ENCODE measurements around the gene ZFYVE16. TPM values are rescaled to one million over a fixed set of nuclear protein-coding genes. Genes with fewer than 3 reads are reported as not detected.
"Not testable (repeated sequence)": the region's sequence is repeated elsewhere in the genome, so short reads cannot be mapped to it uniquely, and the experiment has no call there.

Gene ZFYVE16
- total RNA-seq, 1 experiment from 2014 or later = 41.2 TPM

- no peaks in the 10 kb centered on the region for H4K20me1 ChIP-seq (ENCODE audit: insufficient read depth, low read depth, low read length)
- H3K4me3 ChIP-seq (ENCODE audit: low read length) = no peak overlapping the region
- H3K4me2 ChIP-seq (ENCODE audit: low read depth, low read length, poor library complexity, severe bottlenecking) = no peak overlapping the region
- DNase-seq = no peak
- H3K36me3 ChIP-seq (ENCODE audit: insufficient read depth, low read length) = peaks cover 60% of the 10 kb centered on the region
- H3K4me1 ChIP-seq (ENCODE audit: low read length) = no peaks in the 10 kb centered on the region
- H2AFZ ChIP-seq (ENCODE audit: low read length) = no peak overlapping the region
- no peak overlapping the region for H3K27ac ChIP-seq (ENCODE audit: low read length)
- H3K9me2 ChIP-seq (replicated peaks; ENCODE audit: insufficient read depth, low read length) = no peaks in the 10 kb centered on the region
- H3K27me3 ChIP-seq (ENCODE audit: low read length) = no peaks in the 10 kb centered on the region
- H3K9me3 ChIP-seq (ENCODE audit: low read length) = peaks cover 4% of the 10 kb centered on the region; the same call in 1 of the 2 replicates
- no peak overlapping the region for H3K9ac ChIP-seq (ENCODE audit: low read length)
- no peaks in the 10 kb centered on the region for H3K79me2 ChIP-seq (ENCODE audit: low read length)
Measured at GRCh38 chr5:80466669-80467485, 59.0 kb downstream of the ZFYVE16 start.

DNA sequence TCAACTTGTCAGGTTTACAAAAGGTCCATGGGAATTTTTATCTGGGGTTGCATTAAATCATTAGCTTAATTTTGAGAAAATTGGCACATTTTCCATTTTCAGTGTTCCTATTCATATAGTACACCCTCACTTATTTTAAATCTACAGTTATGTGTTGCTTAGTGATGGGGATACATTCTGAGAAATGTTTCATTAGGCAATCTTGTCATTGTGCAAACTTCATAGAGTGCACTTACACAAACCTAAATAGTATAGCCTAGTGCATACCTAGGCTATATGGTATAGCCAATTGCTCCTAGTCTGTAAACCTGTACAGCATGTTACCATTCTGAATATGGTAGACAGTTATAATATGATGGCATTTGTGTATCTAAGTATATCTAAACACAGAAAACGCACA is 60.3 kb downstream of the ZFYVE16 start:
- H3K9ac ChIP-seq (ENCODE audit: low read length) = no peak overlapping the region
- no peak overlapping the region for H3K27ac ChIP-seq (ENCODE audit: low read length)
- peaks cover 4% of the 10 kb centered on the region; the same call in 1 of the 2 replicates for H3K9me3 ChIP-seq (ENCODE audit: low read length)
- no peaks in the 10 kb centered on the region for H3K9me2 ChIP-seq (replicated peaks; ENCODE audit: insufficient read depth, low read length)
- no peaks in the 10 kb centered on the region for H3K4me1 ChIP-seq (ENCODE audit: low read length)
- no peaks in the 10 kb centered on the region for H4K20me1 ChIP-seq (ENCODE audit: insufficient read depth, low read depth, low read length)
- H3K36me3 ChIP-seq (ENCODE audit: insufficient read depth, low read length) = peaks cover 51% of the 10 kb centered on the region
- no peak overlapping the region for H2AFZ ChIP-seq (ENCODE audit: low read length)
- no peaks in the 10 kb centered on the region for H3K27me3 ChIP-seq (ENCODE audit: low read length)
- H3K4me3 ChIP-seq (ENCODE audit: low read length) = no peak overlapping the region
- DNase-seq = no peak
- no peak overlapping the region for H3K4me2 ChIP-seq (ENCODE audit: low read depth, low read length, poor library complexity, severe bottlenecking)
- H3K79me2 ChIP-seq (ENCODE audit: low read length) = no peaks in the 10 kb centered on the region

DNA sequence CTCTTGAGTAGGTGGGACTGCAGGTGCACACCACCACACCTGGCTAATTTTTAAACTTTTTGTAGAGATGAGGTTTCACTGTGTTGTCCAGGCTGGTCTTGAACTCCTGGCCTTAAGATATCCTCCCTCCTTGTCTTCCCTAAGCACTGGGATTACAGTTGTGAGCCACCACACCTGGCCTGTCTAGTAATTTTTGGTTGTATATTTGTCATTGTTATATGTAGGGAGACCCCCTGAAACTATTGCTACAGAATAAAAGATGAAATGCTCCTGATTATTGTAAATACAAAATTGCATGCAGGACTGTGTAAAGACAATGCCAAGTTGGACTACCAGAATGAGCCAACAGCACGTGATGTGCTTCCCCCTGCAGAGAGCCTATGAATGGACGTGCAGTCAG is 62.8 kb downstream of the ZFYVE16 start:
- not testable (repeated sequence) for DNase-seq; H3K4me1 ChIP-seq (ENCODE audit: low read length); H2AFZ ChIP-seq (ENCODE audit: low read length); H3K27me3 ChIP-seq (ENCODE audit: low read length); H3K4me3 ChIP-seq (ENCODE audit: low read length); H3K4me2 ChIP-seq (ENCODE audit: low read depth, low read length, poor library complexity, severe bottlenecking); H3K27ac ChIP-seq (ENCODE audit: low read length); H3K9me3 ChIP-seq (ENCODE audit: low read length); H3K9me2 ChIP-seq (replicated peaks; ENCODE audit: insufficient read depth, low read length); H3K79me2 ChIP-seq (ENCODE audit: low read length); H4K20me1 ChIP-seq (ENCODE audit: insufficient read depth, low read depth, low read length); H3K9ac ChIP-seq (ENCODE audit: low read length)
- H3K36me3 ChIP-seq (ENCODE audit: insufficient read depth, low read length) = peaks cover 60% of the 10 kb centered on the region

GRCh38 chr5:80474929-80475328 is 67.1 kb downstream of the ZFYVE16 start:
- no peak for DNase-seq
- H3K9ac ChIP-seq (ENCODE audit: low read length) = no peak overlapping the region
- no peak overlapping the region for H3K4me3 ChIP-seq (ENCODE audit: low read length)
- no peak overlapping the region for H3K4me2 ChIP-seq (ENCODE audit: low read depth, low read length, poor library complexity, severe bottlenecking)
- H3K9me3 ChIP-seq (ENCODE audit: low read length) = no peaks in the 10 kb centered on the region
- H3K9me2 ChIP-seq (replicated peaks; ENCODE audit: insufficient read depth, low read length) = no peaks in the 10 kb centered on the region
- no peaks in the 10 kb centered on the region for H4K20me1 ChIP-seq (ENCODE audit: insufficient read depth, low read depth, low read length)
- no peaks in the 10 kb centered on the region for H3K4me1 ChIP-seq (ENCODE audit: low read length)
- H3K27me3 ChIP-seq (ENCODE audit: low read length) = no peaks in the 10 kb centered on the region
- peaks cover 32% of the 10 kb centered on the region for H3K36me3 ChIP-seq (ENCODE audit: insufficient read depth, low read length)
- no peak overlapping the region for H2AFZ ChIP-seq (ENCODE audit: low read length)
- H3K27ac ChIP-seq (ENCODE audit: low read length) = no peak overlapping the region
- H3K79me2 ChIP-seq (ENCODE audit: low read length) = no peaks in the 10 kb centered on the region

DNA sequence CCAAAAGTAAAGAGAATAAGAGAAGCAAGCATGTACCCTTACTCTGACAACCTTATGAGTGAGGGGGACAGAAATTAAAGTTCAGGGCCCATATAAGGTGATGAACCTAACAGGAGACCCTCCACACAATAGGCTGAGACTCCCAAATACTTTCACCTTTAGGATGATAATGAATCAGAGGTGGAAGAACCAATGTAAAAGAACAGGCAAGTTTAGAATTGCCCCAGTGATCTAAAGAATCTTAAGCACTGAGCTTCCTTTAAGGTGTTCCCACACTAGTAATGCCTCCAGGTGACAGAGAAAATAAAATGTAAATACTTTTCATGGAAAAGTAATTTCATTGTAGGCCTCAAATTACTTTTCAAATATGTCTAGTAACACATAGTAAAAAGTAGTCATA is 71.8 kb downstream of the ZFYVE16 start:
- Histone ChIP-seq H3K4me3 (ENCODE audit: low read length) (no peak overlapping the region), H3K36me3 (ENCODE audit: insufficient read depth, low read length) (peaks cover 14% of the 10 kb centered on the region; the same call in 1 of the 2 replicates), H3K27me3 (ENCODE audit: low read length) (no peaks in the 10 kb centered on the region), H3K9me2 (replicated peaks; ENCODE audit: insufficient read depth, low read length) (no peaks in the 10 kb centered on the region), H3K4me1 (ENCODE audit: low read length) (no peaks in the 10 kb centered on the region), H3K4me2 (ENCODE audit: low read depth, low read length, poor library complexity, severe bottlenecking) (no peak overlapping the region), H3K27ac (ENCODE audit: low read length) (no peak overlapping the region), H3K9me3 (ENCODE audit: low read length) (no peaks in the 10 kb centered on the region), H3K79me2 (ENCODE audit: low read length) (no peaks in the 10 kb centered on the region), H4K20me1 (ENCODE audit: insufficient read depth, low read depth, low read length) (no peaks in the 10 kb centered on the region), H3K9ac (ENCODE audit: low read length) (no peak overlapping the region), H2AFZ (ENCODE audit: low read length) (no peak overlapping the region)
- DNase-seq = no peak

GRCh38 chr5:80480354-80480753 is 72.5 kb downstream of the ZFYVE16 start:
- DNase-seq = no peak
- Histone ChIP-seq H4K20me1 (ENCODE audit: insufficient read depth, low read depth, low read length) (no peaks in the 10 kb centered on the region), H3K9me3 (ENCODE audit: low read length) (no peaks in the 10 kb centered on the region)

DNA sequence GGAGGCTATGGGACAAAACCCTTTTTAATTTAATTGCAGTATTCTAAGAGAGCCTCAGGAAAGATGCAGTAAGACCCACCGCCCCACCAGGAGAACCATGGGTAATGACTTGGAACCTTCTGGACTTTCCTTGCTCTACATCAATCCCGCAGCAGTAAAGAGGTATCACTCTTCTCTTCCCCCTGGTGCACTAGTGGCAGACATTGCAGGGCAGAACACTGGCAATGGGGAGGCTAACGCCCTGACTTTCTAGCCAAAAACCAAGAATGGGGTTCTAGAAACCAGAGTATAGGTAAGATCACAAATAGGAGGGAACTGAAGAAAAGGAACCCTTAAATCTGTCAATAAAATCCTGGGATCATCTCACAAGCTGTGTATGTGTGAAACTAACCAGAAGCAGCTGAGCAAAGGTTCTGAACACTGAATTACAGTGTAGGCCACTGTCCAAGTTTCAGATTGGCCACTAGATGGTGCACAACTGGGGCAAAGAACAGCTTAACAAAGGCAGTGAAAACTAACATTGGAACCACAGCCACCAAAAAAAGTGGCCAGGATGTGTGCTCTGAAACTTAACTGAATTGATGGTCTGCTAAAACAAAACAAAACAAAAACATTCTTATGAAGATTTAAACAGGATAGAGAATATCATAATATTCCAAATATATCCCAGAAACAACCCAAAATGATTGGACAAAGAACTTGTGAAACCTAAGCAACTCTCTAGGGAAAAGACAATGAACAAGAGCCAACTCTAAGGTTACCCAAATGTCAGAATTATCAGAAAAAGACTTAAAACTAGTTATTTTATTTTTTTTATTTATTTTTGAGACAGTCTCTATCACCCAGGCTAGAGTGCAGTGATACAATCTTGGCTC is 73.4 kb downstream of the ZFYVE16 start:
- Histone ChIP-seq H3K9me3 (ENCODE audit: low read length) (no peaks in the 10 kb centered on the region), H3K36me3 (ENCODE audit: insufficient read depth, low read length) (peaks cover 7% of the 10 kb centered on the region; the same call in 1 of the 2 replicates), H3K27me3 (ENCODE audit: low read length) (no peaks in the 10 kb centered on the region), H3K27ac (ENCODE audit: low read length) (no peak overlapping the region), H3K79me2 (ENCODE audit: low read length) (no peaks in the 10 kb centered on the region), H2AFZ (ENCODE audit: low read length) (no peak overlapping the region), H4K20me1 (ENCODE audit: insufficient read depth, low read depth, low read length) (no peaks in the 10 kb centered on the region), H3K9me2 (replicated peaks; ENCODE audit: insufficient read depth, low read length) (no peaks in the 10 kb centered on the region), H3K4me1 (ENCODE audit: low read length) (no peaks in the 10 kb centered on the region), H3K4me2 (ENCODE audit: low read depth, low read length, poor library complexity, severe bottlenecking) (no peak overlapping the region), H3K9ac (ENCODE audit: low read length) (no peak overlapping the region), H3K4me3 (ENCODE audit: low read length) (no peak overlapping the region)
- DNase-seq = peak; percentile 86

More at GRCh38 chr5:80480354-80480753, 72.5 kb downstream of the ZFYVE16 start:
- Histone ChIP-seq H3K4me2 (ENCODE audit: low read depth, low read length, poor library complexity, severe bottlenecking) (no peak overlapping the region), H3K27ac (ENCODE audit: low read length) (no peak overlapping the region), H3K4me1 (ENCODE audit: low read length) (no peaks in the 10 kb centered on the region), H3K27me3 (ENCODE audit: low read length) (no peaks in the 10 kb centered on the region), H3K9ac (ENCODE audit: low read length) (no peak overlapping the region), H3K36me3 (ENCODE audit: insufficient read depth, low read length) (peaks cover 7% of the 10 kb centered on the region; the same call in 1 of the 2 replicates), H3K9me2 (replicated peaks; ENCODE audit: insufficient read depth, low read length) (no peaks in the 10 kb centered on the region), H2AFZ (ENCODE audit: low read length) (no peak overlapping the region), H3K79me2 (ENCODE audit: low read length) (no peaks in the 10 kb centered on the region), H3K4me3 (ENCODE audit: low read length) (no peak overlapping the region)

DNA sequence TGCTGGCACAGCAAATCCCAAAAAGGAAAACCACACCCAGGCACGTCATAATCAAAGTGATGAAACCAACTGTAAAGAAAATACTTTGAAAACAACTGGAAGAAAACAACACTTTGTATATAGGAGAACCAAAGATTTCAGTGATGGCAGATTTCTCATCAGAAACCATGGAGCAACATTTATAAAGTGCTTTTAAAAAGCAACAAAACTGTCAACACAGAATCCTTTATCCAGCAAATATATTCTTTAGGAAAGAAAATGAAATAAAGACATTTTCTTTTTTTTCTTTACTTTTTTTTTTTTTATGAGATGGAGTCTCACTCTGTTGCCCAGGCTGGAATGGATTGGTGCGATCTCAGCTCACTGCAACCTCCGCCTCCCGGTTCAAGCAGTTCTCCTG is 74.7 kb downstream of the ZFYVE16 start:
- Histone ChIP-seq H2AFZ (ENCODE audit: low read length) (no peak overlapping the region), H3K9ac (ENCODE audit: low read length) (no peak overlapping the region), H3K9me3 (ENCODE audit: low read length) (no peaks in the 10 kb centered on the region), H3K4me1 (ENCODE audit: low read length) (peaks cover 3% of the 10 kb centered on the region), H3K79me2 (ENCODE audit: low read length) (no peaks in the 10 kb centered on the region), H3K9me2 (replicated peaks; ENCODE audit: insufficient read depth, low read length) (no peaks in the 10 kb centered on the region), H3K36me3 (ENCODE audit: insufficient read depth, low read length) (no peaks in the 10 kb centered on the region), H3K4me2 (ENCODE audit: low read depth, low read length, poor library complexity, severe bottlenecking) (no peak overlapping the region), H3K27ac (ENCODE audit: low read length) (no peak overlapping the region), H4K20me1 (ENCODE audit: insufficient read depth, low read depth, low read length) (no peaks in the 10 kb centered on the region), H3K27me3 (ENCODE audit: low read length) (no peaks in the 10 kb centered on the region), H3K4me3 (ENCODE audit: low read length) (no peak overlapping the region)
- no peak for DNase-seq
